ENCODE results near the gene PYCR2. TPM values are rescaled to one million over a fixed set of nuclear protein-coding genes. Genes with fewer than 3 reads are reported as not detected.

Gene PYCR2
- total and polyA plus RNA-seq, 8 donors = 52.7 to 68.7 (median 57.1) TPM

DNA sequence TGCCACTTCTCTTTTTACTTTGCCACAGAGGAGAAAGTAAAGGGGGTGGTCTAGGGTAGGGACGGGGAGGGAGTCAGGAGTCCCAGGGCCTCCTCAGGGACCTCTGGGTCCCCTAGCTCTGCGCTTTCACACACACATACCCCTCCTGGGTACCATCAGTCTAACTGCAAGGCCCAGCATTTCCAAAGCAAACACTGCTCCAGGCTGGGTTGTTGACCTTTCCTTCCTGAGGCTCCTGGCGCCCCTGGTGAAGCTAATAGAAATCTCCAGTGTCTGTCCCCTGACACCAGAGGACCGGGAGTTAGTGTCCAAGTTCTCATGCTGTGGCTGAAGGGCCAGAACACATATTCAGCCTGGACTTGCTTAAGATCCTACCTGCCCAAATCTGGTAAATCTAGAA lies 45.8 kb downstream of the PYCR2 start:
- TF ChIP-seq, protein P1, sequence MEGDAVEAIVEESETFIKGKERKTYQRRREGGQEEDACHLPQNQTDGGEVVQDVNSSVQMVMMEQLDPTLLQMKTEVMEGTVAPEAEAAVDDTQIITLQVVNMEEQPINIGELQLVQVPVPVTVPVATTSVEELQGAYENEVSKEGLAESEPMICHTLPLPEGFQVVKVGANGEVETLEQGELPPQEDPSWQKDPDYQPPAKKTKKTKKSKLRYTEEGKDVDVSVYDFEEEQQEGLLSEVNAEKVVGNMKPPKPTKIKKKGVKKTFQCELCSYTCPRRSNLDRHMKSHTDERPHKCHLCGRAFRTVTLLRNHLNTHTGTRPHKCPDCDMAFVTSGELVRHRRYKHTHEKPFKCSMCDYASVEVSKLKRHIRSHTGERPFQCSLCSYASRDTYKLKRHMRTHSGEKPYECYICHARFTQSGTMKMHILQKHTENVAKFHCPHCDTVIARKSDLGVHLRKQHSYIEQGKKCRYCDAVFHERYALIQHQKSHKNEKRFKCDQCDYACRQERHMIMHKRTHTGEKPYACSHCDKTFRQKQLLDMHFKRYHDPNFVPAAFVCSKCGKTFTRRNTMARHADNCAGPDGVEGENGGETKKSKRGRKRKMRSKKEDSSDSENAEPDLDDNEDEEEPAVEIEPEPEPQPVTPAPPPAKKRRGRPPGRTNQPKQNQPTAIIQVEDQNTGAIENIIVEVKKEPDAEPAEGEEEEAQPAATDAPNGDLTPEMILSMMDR (IDR thresholded peaks at IDR 0.05) = no peak
- Histone ChIP-seq H3K36me3 (peaks cover 0 to 44% of the 10 kb centered on the region in 2 donors), H3K4me3 (no peak overlapping the region), H3K27ac (peak overlapping the region in 1 of 2 donors; percentile 37), H3K27me3 (no peaks in the 10 kb centered on the region), H3K4me1 (peaks cover 20 to 71% of the 10 kb centered on the region in 2 donors), H3K9me3 (no peaks in the 10 kb centered on the region)
- intact Hi-C loops (cut with DNase I) = no loop called here
- ATAC-seq (no peak), DNase-seq (no peak)

DNA sequence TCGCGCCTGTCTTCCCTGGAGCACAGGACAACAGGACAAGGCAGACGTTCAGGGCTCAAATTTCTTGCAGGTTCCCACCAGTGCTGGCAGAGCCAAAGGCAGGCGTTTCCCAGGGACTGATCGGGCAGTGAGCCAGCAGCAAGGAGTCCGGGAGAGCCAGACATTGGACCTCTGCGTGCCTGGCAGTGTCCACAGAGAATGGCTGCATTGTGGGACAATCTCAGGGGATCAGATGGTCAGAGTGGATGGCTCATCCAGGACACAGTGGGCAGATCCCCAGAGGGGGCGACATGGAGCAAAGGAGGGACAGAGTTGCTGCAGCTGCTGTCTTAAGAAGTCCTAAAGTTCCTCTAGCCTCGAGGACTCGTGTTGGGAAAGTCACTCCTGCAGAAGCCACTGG lies 46.5 kb downstream of the PYCR2 start:
- no peaks in the 10 kb centered on the region for H3K9me3 ChIP-seq
- no peak overlapping the region for H3K4me3 ChIP-seq
- DNase-seq (peak in 1 of 4 donors; percentile 66), ATAC-seq (no peak)
- H3K27ac ChIP-seq = peak overlapping the region in 1 of 2 donors; percentile 15
- intact Hi-C loops (cut with DNase I) = no loop called here
- peaks cover 0 to 51% of the 10 kb centered on the region in 2 donors for H3K36me3 ChIP-seq
- TF ChIP-seq, protein P1 (IDR thresholded peaks at IDR 0.05) = peak; percentile 25 to 33
- H3K4me1 ChIP-seq = peaks cover 20 to 68% of the 10 kb centered on the region in 2 donors
- no peaks in the 10 kb centered on the region for H3K27me3 ChIP-seq

DNA sequence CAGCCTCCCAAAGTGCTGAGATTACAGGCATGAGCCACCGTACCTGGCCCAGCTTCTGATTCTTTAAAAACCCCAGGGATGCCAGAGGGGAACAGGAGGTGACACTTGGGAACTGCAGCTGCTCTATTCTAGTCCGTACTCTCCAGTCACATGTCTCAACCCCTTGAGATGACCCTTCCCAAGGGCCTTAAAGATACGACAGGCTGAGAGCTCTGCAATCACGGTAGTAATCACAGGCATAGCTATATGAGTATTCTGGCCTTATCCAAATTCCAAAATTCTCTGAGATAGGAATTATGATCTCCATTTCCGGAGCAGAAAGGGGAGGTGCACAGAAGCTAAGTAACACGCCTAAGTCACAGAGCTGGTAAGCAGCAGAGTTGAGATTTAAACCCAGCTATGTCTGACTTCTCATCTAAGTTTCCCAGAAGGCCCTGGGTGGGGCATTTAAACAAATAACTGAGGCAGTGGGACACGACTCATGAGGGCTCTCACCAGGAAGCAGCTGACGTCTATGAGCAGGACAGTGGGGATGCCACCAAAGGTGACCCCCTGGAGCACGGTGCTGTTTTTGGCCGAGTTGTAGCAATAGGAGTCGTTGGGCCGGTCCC lies 47.0 kb downstream of the PYCR2 start:
- Histone ChIP-seq H3K36me3 (peaks cover 0 to 57% of the 10 kb centered on the region in 2 donors), H3K9me3 (no peaks in the 10 kb centered on the region), H3K4me3 (no peak overlapping the region), H3K4me1 (peaks cover 20 to 68% of the 10 kb centered on the region in 2 donors), H3K27ac (peak overlapping the region in 1 of 2 donors; percentile 15), H3K27me3 (no peaks in the 10 kb centered on the region)
- intact Hi-C loops (cut with DNase I) = no loop called here
- ATAC-seq (no peak), DNase-seq (no peak)
- TF ChIP-seq, protein P1 (IDR thresholded peaks at IDR 0.05) = no peak

DNA sequence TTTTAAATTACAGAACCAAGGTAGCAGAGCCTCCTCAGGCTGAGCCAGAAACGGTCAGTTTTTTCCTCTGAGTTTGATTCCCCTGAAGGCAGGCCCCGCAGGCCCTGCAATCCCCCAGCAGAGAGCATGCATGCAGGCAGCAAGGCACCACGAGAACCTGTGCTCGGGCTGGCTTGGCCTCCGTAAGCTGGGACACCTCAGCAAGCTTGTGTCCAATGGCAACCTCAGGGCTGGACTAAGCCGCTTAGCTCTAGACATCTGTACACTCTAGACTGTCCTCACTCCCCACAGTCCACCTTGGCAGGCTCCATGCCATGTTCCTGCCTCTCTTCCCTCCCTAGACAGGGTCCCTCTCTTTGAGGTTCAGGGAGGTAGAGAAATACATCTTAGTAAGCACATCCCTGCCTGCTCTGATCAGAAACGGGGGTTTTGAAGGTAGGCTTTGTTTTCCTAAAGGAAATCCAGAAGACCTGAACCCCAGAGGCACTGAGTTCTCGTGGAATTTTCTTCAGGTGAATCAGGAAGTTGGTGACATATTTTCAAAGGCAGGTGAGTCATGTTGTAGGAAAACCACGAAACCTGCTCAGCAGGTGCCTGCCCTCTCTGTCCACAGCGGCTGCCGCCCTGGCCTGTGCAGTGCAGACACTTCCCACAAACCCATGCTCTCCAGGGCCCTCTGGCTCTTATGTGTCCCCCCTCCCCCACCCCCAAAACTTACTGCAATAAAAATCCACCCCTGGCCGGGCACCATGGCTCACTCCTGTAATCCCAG lies 48.8 kb downstream of the PYCR2 start:
- DNase-seq (peak in 2 of 4 donors; percentile 67 to 73), ATAC-seq (peak; percentile 89)
- TF ChIP-seq, protein P1 (IDR thresholded peaks at IDR 0.05) = no peak

DNA sequence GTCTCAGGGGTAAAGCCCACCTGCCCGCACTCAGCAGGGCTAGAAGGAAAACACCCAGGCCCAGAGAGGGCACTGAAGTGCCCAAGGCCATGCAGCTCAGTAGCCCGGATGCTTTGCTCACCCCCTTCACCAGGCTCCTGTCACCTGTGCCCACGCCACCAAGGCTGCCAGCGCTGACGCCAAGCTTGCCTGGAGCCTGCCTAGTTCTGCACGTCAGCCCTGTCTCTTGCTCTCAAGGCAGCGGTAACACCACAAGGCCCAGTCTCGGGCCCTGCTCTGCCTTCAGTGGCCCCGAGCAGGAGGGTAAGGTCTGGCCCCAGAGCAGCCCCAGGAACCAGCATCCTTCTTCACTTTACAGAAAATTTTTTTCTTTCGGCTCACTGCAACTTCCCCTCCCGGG lies 49.6 kb downstream of the PYCR2 start:
- DNase-seq = no peak
- peaks cover 10 to 47% of the 10 kb centered on the region in 2 donors for H3K4me1 ChIP-seq
- H3K36me3 ChIP-seq = peaks cover 0 to 83% of the 10 kb centered on the region in 2 donors
- H3K4me3 ChIP-seq = no peak overlapping the region
- peak overlapping the region in 1 of 2 donors; percentile 68 for H3K27ac ChIP-seq
- no peak for ATAC-seq
- intact Hi-C loops (cut with DNase I) = no loop called here
- H3K9me3 ChIP-seq = no peaks in the 10 kb centered on the region
- H3K27me3 ChIP-seq = no peaks in the 10 kb centered on the region
- TF ChIP-seq, protein P1 (IDR thresholded peaks at IDR 0.05) = no peak

More for the DNA sequence above, 48.8 kb downstream of the PYCR2 start:
- intact Hi-C loops (cut with DNase I) = no loop called here
- Histone ChIP-seq H3K4me1 (peaks cover 10 to 55% of the 10 kb centered on the region in 2 donors), H3K27me3 (no peaks in the 10 kb centered on the region), H3K9me3 (no peaks in the 10 kb centered on the region), H3K27ac (peak overlapping the region; percentile 68 to 76), H3K4me3 (no peak overlapping the region), H3K36me3 (peaks cover 0 to 75% of the 10 kb centered on the region in 2 donors)

Measured in left lung (tissue), 10 donors.